GM21528 (cell line): ENCODE data around the gene AUTS2.

Experiments
- ATAC-seq: cut with Tn5 transposase; IDR thresholded peaks from one replicate; pipeline ENCODE4 v1.9.1; 2021; ENCODE audit warnings: mild to moderate bottlenecking, moderate library complexity; ENCODE audit not compliant: unreplicated experiment, low FRiP score

The AUTS2 gene

GRCh38 chr7:70414368-70414767 lies 816.1 kb downstream of the AUTS2 start:
- no peak for ATAC-seq

DNA sequence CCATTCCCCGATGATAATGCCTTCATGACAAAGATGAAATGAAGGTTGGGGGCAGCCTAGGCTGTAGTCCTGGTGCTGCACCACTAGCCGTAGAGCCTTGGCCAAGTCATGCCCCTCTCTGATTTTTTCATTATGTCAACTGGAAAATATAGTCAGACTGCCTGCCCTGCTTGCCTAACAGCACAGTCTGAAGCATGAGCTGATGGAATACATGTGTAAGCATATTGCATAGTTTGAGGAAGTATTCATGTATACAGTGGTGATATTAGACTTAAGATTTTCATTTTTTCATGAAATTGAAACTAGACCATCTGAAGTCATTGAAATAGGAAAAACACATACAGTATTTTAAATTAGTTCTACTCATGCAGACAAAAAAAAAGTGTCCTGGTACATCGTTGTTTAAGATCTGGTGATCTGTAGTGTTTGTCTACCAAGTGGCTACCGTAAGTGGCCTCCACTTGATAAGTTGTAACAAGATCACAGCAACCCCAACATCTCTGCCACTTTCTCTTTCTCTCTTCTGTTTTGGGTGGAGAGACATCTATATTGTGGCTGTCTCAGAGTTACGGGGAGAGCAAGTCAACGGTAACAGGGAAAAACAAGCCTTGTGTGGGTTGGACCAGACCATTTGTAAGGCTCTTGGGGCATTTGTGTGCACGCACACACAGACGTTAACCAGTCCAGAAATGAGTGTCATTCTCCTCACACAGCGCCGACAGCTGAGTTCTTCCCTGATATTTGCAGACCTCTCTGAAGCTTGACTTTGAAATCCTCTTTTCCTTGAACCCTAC lies 817.1 kb downstream of the AUTS2 start:
- ATAC-seq, result peak; percentile 69

DNA sequence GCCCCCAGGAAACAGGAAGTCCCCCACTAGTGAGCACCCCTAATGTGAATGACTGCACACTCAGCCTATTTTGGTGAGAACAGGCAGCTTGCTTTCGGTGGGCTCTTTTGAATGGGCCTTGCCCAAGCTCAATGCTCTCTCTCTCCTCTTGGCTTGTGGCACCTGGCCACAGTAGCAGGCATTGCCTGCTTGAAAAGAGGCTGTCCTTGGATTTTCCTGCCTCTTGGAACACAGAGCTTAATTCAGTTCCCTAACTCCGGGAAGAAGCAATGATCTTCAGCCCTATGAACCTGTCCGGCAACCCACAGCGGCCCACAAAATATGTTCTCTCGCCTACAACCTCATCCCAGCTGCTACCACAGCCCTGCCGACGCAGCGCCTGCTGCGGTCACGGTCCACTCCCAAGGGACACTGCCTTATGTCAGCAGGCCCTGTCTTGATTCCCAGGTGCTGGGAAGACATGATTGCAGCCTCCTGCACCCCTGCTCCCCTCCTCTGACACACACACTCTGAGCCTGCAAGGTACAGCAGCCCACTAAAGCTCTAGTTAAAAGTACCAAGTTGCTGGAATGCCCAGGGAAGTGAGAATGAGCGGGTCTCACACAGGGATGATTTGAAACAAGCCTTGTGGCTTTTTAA lies 818.2 kb downstream of the AUTS2 start:
- ATAC-seq, result no peak

- ATAC-seq, result no peak
Observed at GRCh38 chr7:70416986-70417655, 818.8 kb downstream of the AUTS2 start.

GRCh38 chr7:70419526-70420380 lies 821.5 kb downstream of the AUTS2 start:
- ATAC-seq, result no peak

DNA sequence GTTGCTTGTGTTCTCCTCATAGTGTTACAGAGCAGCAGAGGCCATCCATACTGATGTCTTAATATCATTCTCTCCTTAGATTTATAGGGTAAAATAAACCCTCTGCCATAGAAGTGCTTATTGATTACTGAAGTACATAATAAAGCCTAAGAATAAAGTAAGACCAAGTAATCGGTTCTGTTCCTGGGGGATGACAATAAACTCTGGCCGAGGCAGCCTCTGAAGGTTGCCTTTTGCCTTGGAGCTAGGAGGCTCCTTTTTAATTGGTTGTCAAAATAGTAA lies 822.0 kb downstream of the AUTS2 start:
- no peak for ATAC-seq

DNA sequence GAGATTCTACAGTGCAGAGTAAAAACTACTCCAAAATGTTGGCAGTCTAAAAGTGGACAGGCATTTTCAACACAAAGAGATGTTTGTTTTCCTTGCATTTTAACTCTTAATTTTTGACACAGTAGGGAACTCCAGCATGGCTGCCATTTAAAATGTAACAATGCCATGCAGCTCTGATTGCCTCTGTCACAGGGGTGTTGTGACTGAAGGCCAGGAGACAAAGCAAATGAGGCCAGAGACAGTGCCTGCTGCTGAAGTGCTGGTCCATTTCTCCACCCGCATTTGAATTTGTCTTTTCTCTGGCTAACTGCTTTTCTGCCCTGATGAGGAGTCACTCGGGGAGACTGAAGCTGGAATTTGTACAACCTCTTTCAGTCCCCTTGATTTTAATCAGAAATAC lies 823.0 kb downstream of the AUTS2 start:
- no peak for ATAC-seq

GRCh38 chr7:70426249-70426880 lies 828.1 kb downstream of the AUTS2 start:
- ATAC-seq, result peak; percentile 68

DNA sequence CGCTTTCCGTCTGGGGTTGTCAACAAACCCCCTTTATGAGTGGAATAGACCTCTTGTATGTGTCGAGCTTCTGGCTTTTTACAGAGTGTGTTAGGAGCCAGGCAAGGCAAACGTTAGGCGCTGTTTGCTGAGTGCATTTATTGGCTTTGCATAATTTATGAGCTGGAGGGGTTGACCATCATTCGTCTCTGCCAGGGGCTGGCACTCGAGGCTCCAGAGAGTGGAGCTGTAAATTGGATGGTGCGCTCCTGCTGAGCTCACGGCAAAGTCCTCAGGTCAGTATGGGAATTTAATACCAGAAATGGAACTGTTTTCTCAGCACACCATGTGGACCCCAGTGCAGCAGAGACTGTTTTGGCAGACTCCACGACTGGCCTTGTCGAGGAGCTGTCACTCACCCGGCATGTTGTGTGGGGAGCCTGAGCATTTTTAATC lies 834.3 kb downstream of the AUTS2 start:
- ATAC-seq, result no peak

- ATAC-seq, result no peak
Observed at GRCh38 chr7:70434376-70434775, 836.1 kb downstream of the AUTS2 start.

GRCh38 chr7:70434821-70435220 lies 836.5 kb downstream of the AUTS2 start:
- no peak for ATAC-seq

DNA sequence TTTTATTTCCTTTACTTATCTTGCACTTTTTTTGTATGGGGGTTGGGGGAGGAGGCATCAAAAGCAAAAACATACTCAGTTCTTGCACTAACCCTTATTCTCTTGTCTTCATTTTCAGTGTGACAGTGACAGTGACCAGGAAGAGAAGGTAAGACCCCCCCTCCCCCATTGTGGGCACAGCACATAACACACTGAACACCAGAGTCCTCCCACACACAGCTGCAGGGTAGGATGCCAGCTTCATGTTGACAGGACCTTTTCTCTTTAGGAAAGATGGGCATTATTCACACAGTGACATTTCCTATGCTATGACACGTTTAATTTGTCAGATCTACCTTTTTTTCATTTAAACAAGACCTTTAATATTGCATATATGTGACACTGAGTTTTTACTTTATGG lies 837.4 kb downstream of the AUTS2 start:
- ATAC-seq, result no peak

DNA sequence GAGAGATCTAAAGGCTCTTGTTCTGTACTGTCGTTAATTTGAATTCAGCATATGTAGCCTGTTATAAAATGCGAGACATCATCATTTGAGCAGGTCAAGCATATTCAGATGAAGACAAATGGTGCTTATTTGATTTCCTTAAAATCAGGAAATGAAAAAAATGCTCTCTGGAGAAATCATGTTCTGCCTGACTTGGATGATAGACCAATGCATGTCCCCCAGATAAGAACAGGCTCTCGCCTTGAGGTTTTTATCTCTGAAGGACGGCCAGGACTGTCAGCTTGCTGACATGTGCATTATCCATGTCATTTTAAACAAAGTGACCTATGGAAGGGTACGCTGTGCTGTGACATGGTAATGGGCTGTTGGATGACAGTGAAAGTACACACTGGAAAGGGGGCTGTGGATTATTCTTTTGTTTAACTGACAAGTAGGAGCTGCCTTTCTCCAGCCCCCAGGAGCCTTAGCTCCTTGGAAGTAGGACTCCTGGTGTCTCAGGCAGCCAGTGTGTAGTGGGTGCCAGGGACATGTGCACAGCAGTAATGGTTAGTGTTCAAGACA lies 838.6 kb downstream of the AUTS2 start:
- no peak for ATAC-seq

- no peak for ATAC-seq
Observed at GRCh38 chr7:70439651-70440050, 841.4 kb downstream of the AUTS2 start.

GRCh38 chr7:70446448-70447143 lies 848.3 kb downstream of the AUTS2 start:
- no peak for ATAC-seq

GRCh38 chr7:70448312-70448906 lies 850.1 kb downstream of the AUTS2 start:
- ATAC-seq, result no peak

- no peak for ATAC-seq
Observed at GRCh38 chr7:70450731-70451130, 852.5 kb downstream of the AUTS2 start.

- peak; percentile 15 for ATAC-seq
Observed at GRCh38 chr7:70455925-70456324, 857.6 kb downstream of the AUTS2 start.

- peak; percentile 69 for ATAC-seq
Observed at GRCh38 chr7:70456719-70457118, 858.4 kb downstream of the AUTS2 start.
